HS-27A (cell line): ENCODE results near the gene USP40.

Experiments used
- DNase-seq: peaks from one replicate; pipeline ENCODE4 v3.0.0-alpha.2; 2012; ENCODE audit warnings: low read depth, missing footprints

USP40 gene

DNA sequence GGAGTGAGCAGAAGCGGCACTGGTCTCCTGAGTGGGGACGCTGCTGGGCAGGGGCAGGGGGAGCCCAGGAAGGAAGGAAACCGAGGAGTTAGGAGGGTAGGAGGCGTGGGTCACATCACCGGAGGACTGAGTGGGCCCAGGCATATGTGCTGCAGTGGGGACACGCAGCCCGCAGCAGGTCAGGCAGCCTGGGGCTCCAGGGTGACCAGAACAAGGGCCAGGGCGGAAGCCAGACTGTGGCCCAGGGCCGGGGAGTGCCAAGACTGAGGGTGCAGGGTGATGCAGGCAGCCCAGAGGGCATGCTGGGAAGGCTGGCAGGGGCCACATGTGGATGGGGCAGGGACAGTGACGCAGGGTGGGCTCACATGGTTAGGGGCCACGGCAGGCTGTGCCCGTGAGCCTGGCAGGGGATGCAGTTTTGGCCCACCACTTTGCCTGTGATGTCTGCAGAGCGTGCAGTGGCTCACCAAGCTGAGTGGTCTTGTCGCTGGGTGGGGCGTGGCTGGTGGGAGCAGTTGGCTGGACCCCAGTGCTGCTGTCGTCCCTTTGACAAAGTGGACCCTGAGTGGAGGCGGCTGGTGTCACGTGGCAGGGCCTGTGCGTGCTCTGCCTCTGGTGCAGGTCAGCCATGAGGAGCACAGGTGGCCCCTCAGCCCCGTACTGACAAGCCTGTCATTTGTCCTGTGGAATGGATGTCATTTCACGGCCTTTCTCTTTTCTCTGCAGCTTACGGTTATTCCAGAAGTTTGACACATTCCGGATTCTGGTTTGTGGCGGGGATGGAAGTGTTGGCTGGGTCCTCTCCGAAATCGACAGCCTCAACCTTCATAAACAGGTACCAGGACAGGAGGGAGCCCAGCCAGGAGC lies 125.2 kb downstream of the USP40 start:
- DNase-seq, result no peak

DNA sequence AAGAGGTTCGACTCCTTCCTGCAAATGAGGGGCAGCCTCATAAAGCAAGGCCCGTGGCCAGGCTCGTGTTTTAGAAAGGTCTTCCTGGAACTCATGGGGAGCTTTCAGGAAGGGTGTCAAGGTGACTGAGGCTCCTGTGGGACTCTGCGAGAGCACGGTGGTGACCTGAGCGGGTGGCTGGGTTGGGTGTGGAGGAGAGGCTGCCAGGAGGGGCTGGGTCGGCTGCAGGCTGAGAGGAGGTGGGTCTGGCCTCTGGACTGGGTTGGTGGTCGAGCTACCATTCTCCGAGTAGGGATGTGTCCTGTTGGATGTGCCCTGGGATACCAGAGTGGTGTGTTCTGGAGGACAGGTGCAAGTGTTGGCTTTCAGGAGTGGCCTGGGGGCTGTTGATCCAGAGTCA lies 125.9 kb downstream of the USP40 start:
- no peak for DNase-seq

DNA sequence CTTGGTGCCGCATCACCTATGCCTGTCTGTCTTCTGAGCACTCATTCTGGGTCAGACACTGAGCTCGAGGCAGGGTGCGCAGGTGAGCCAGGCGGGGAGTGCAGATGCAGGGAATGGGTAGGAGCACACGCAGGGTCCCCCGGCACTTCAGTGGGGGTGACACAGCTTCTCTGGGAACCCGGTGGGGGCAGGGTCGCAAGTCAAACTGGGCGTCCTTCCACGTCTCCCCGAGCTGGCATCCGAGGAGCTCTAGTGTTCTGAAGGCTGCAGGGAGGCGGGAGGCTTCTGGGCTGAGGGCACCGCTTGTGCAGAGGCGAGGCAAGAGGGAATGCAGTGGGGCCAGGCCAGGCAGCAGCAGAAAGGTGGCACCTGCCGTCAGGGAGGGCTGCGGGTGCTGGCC lies 126.3 kb downstream of the USP40 start:
- DNase-seq, result no peak

DNA sequence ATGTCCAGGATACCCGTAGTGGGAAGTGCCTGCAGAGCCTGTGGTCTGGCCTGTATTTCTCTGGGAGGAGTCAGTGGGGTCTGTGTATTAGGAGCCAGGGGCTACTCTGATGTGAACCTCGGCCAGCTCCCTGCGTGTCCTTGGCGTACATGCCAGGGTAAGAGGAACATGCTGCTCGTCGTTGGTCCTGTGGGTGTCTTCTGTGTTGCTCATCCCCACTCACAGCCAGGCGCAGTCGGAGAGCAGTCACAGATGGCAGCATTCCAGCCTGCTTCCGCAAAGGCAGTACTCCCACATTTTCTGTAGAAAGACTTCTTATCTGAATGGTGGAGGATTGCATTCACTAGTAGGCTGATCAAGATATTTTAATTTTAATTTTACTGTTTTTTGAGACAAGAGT lies 127.4 kb downstream of the USP40 start:
- DNase-seq, result no peak

DNA sequence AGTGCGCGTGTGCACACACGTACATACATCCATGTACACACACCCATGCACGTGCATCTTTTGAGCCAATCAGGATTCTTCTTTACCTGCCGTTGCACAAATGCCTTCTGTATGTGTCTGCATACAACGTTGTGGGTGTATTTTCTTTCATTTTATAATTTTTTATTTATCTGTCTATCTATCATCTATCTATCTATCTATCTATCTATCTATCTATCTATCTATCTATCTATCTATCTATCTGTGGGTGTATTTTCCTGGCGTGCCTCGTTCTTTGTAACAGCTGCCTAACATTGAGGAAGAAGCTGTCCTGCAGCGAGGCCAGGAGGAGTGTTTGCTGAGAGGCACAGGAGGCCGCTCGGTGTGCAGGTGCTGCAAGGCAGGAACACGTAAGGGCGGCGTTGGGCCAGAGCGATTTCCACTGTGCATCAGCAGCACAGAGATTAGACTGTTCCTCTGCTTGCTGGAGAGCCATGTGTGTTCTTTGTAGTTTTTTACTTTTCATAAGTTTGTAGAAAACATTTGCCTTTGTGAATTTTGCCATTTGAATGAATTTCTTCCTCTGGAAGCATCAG lies 127.9 kb downstream of the USP40 start:
- no peak for DNase-seq

DNA sequence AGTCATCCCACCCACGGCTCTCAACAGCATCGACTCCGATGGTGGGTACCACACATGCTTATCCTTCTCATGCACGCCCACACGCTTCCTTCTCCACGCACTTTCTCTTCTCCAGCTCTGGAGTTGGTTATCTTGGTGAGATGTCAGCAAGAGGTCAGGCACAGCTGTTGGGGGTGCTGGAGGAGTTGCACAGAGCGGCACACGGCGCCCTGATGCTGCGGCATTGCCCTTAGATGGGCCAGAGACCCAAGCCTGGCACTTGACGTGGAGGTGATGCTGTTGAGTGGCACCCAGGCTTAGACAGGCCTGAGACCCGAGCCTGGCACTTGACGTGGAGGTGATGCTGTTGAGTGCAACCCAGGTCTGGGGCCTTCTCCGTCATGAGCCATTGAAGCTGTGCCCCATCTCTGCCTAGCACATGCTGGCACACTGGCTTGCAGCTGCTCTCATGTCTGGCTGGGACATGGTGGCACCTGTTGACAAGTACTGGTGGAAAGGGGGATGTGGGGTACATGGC lies 129.1 kb downstream of the USP40 start:
- no peak for DNase-seq

DNA sequence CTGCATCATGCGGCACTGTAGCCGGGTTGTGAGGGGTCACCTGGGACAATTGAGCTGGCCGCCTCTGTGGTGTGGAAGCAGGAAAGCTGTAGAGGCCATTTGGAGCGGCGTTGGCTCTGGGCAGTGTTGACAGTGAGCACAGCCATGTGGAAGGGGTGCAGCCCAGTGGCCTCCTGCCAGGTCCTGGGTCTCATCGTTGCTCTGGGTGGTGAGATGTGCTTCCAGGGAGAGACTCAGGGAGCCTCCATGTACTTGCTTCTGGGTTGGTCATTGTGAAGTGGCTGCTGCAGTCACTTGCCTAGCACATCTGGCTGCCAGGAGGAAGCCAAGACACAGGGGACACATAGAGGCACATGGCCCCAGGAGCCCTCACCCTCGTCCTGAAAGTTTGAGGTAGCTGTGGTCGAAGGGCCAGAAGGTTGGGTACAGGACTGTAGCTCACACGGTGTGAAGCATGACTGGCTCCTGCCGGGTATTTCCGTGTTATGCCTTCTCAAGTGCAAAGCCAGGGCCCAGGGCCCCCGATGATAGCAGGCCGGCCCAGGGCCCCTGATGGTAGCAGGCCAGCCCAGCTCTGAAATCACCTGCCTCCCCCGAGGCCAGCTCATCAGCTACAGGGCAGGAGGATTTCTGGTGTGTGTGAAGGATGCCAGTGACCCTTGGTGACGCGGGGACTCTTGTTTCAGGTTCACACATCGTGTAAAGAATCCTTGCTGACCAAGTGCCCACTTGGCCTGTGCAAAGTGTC lies 129.7 kb downstream of the USP40 start:
- no peak for DNase-seq

DNA sequence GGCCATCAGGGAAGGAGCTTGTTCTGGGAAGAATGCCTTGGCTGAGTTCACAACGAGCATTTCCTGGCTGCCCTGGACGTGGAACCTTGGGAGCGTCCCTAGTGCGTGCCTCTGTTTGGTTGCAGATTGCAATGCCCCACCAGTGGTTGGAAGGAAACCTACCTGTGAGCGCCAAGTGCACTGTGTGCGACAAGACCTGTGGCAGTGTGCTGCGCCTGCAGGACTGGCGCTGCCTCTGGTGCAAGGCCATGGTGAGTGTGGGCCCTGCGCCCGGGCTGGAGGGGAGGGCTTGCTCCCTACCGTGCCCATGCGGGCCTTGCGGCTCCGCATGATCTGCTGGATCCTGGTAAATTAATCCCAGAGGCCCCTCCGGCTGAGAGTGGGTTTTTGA lies 130.4 kb downstream of the USP40 start:
- DNase-seq, result no peak

DNA sequence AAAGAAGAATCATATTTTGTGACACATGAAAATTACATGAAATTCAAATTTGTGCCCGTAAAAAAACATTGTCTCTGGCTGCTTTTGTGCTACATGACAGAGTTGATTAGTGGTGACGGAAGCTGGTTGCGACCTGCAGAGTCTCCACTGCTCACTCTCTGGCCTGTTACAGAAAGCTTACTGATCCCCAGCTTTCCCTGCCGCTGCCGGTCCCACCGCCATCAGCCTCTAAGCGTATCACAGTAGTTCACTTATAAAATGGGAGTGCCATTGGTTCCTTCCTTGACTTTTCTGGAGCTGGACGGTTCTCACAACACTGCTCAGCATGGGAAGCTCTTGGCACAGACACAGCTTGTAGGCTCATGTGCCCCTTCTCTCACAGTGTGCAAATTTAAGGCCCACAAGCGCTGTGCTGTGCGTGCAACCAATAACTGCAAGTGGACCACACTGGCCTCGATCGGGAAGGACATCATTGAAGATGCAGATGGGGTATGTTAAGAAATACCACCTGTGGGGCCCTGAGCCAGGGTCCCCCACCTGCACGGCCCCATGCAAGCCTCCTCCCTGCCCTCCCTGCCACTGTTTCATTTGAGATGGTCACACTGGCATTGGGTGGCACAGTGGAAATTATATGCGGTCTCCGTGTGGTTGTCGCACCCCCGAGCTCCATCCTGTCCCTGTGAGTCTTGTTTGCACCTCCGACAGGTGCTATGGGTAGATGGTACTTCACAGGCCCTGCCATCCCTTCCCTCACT lies 131.0 kb downstream of the USP40 start:
- no peak for DNase-seq

DNA sequence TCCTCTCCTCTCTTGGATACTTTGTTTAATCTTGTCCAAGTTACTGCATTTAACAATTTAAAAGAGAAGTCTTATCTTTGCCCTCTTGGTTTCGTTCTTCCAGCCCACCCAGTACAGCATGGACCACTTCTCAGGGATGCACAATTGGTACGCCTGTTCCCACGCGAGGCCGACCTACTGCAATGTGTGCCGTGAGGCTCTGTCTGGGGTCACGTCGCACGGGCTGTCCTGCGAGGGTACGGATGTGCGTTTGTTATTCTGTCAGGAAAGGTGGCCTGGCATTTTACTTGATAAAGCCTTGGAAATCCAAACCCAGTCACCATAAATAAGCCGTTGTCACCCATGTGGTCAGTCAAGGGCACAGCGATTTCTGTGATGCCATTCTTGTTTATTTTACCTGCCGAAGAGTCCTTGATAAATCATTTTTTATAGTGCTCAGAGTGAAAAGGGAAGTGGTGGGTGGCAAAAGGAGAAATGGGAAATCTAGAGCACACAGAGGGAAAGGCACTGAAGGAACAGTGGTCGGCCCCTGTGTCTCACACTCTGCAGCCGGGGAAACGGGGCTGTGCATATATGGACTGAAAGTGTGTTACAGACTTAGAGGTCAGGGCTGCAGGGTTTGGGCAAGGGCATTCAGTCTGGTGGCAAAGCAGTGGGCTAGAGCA lies 131.8 kb downstream of the USP40 start:
- no peak for DNase-seq

DNA sequence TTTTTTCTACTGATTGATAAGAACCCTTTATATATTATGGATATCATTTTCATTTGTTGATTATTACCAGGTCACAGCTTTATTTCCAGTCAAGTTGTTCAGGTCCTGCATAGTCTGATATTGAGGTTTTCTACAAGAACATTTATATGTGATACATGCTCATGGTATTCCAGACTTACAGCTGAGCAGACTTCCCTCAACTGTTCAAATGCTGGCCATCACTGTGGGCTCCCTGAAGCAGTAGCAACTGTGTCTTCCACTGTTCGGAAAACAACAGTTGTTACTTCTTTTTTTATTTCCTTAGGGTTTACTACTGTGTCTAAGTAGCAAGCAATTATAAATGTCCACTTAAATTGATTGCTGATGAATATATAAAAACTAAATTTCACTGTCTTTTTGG lies 132.8 kb downstream of the USP40 start:
- DNase-seq, result no peak

DNA sequence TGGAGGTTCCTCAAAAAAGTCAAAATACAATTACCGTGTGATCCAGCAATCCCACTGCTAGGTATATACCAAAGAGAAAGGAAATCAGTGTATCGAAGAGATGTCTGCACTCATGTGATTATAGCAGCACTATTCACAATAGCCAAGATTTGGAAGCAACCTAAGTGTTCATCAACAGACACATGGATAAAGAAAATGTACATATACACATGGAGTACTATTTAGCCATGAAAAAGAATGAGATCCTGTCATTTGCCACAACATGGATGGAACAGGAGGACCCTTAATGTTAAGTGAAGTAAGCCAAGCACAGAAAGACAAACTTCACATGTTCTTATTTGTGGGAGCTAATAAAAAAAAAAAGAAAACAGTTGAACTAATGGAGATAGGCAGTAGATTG lies 133.6 kb downstream of the USP40 start:
- no peak for DNase-seq

DNA sequence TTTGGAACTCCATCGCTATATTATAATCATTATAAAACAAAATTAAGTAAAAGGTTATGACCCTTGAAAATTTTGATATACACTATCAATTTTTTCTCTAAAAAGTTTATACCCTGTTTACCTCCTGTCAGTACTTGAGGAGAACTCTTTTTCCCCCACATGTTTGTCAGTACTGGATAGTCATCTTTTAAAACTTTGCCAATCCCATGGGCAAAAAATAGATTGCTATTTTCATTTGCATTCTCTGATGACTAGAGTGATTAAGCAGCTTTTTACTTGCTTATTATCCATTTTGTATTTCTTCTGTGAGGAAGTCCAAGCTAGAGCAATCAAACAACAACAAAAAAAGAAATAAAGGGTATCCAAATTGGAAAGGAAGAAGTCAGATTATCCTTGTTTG lies 135.9 kb downstream of the USP40 start:
- no peak for DNase-seq

DNA sequence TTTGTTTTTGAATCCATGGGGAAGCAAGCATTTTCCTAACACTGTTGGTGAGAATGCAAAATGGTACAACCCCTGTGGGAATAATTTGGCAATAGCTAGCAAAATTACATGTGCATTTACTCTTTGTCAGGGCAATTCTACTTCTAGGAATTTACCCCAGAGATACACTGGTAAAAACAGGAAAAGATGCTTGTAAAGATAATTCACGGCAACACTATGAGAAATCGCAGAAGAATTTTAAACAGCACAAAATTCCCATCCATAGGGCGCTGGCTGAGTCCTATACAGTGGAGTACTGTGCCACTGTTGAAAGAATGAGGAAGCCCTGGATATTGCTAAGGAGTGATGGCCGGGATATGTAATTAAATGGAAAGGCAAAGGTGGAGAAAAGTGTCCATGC lies 136.5 kb downstream of the USP40 start:
- no peak for DNase-seq

DNA sequence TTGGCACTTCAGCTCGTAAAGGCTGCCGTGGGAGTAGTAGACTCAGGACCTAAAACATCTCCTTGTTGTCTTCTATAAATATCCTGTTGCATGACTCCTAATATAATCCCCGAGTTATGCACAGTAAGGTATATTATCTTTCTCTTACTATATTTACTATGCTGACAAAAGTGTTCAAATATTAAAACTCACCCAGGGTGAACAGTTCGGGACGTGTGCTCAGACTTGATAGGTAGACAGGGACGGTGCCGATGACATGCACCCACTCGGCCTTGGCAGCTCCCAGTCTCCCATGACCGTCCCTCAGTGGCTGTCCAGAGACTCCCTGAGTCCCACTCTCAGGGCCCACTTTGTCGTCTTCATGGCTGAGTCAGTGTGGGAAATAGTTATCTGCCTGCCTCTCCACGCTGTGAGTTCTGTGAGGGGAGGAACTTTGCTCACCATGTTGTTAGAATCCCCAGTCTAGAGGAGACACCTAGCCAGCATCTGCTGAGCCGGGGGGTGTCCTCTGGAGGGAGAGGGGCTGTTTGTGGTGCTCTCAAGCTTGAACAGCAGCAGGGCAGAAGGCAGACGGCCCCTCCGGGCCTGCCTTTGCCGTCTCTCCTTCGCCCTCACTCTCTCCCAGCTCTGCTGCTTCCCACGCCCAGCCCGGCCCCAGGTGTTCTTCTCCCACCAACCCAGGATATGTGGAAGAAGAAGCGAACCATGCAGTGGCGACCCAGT lies 137.2 kb downstream of the USP40 start:
- no peak for DNase-seq

DNA sequence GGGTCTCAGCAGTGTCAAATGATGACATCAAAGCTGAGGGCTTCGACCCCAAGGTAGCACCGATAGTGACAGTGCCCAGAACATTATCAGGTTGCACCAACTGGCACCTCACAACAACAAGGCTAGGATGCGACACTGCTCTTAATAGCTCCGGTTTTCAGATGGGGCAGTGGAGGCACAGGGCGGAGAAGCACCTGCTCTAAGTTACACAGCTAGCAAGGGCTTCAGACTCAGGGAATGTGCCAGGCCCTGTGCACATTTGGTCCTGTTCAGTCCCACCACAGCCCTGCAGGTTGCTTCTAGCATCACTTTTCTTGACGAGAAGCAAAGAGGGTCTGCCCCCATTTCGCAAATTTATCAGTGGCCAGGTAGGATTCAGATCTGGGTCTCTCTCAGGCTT lies 138.1 kb downstream of the USP40 start:
- DNase-seq, result no peak

DNA sequence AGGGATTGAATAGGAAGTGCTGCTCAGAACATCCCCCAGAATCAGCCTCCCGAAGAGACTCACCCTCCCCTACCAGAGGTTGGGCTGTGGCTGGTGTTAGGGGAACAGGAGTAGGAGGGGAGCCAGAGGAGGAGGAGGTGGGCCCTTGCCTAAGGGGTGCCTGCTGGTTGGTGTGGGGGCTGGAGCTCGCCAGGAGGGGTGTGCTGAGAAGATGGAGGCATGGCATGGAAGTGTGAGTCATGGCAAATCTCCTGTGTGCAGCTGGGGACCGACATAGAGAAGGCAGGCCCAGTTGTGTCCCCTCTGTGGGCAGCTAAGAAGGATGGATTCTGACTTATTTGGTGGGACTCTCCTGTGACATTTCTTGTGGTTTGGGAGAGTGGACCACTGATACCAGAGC lies 138.6 kb downstream of the USP40 start:
- DNase-seq, result no peak

DNA sequence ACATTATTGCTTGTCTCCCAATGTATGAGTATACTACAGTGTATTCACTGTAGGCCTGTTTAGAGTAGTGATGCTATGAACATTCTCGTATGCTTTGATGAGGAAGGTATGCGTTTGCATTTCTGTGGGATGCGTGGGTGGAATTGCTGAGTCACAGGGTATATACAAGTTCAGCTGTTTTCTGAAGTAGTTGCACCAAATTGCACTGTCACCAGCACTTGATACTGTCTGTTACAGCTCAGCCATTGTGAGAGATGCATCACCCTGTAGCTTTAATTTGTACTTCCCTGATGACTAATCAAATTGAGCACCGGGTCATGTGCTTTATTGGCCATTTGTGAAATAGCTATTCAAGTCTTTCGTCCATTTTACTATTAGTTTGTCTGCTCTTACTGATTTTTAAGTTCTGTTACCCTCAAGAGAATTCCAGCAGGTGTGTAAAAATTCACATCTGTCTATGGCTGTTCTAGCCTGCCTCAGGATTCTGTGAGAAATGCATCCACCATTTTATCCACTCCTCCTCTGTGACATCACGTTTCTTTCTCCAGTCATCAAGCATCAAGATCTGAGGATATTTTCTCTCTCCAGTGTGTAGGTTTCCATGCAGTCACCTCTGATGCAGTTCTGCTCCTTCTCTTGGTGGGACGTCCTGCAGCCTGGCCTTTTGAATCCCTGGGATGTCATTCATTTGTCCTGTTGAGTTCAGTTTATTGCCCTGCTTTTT lies 139.8 kb downstream of the USP40 start:
- DNase-seq, result no peak
